Heart left ventricle (tissue), 16 donors: ENCODE data around the gene ZNF366. TPM values are rescaled to one million over a fixed set of nuclear protein-coding genes. Genes with fewer than 3 reads are reported as not detected.

Experiments used
- ATAC-seq, 4 donors: fragments of 200-7000 bp; cut with Tn5 transposase; one replicate each; pipeline ENCODE4 v1.9.1; 2020 to 2022; ENCODE audit warnings: moderate library complexity in 4 of 4, mild to moderate bottlenecking in 3 of 4, moderate number of reproducible peaks in 1 of 4
- DNase-seq, 5 donors: peaks; one replicate each; pipeline ENCODE4 v3.0.0-alpha.2; 2020
- H3K27ac ChIP-seq, 12 donors: fragments of 200-600 bp; sonication (generic) in 4 of 12; one replicate each; pipeline versions ENCODE4 v1.5.0 to v1.8.0; 2016 to 2022; ENCODE audit warnings: mild to moderate bottlenecking in 2 of 12
- H3K27me3 ChIP-seq, 9 donors: fragments of 200-600 bp; sonication (generic) in 2 of 9; one replicate each; pipeline versions ENCODE4 v1.5.1 to v1.8.0; 2016 to 2022; ENCODE audit warnings: mild to moderate bottlenecking in 3 of 9
- H3K36me3 ChIP-seq, 9 donors: fragments of 200-600 bp; sonication (generic) in 2 of 9; one replicate each; pipeline versions ENCODE4 v1.5.0 to v1.8.0; 2018 to 2022; ENCODE audit warnings: mild to moderate bottlenecking in 2 of 9
- H3K4me1 ChIP-seq, 12 donors: fragments of 200-600 bp; sonication (generic) in 4 of 12; one replicate each; pipeline versions ENCODE4 v1.5.0 to v1.8.0; 2016 to 2022; ENCODE audit warnings: mild to moderate bottlenecking in 3 of 12
- H3K4me3 ChIP-seq, 12 donors: fragments of 200-600 bp; sonication (generic) in 4 of 12; one replicate each; pipeline versions ENCODE4 v1.5.0 to v1.8.0; 2017 to 2022; ENCODE audit warnings: mild to moderate bottlenecking in 9 of 12, moderate library complexity in 4 of 12
- H3K9me3 ChIP-seq, 12 donors: fragments of 200-600 bp; sonication (generic) in 4 of 12; one replicate each; pipeline versions ENCODE4 v1.5.0 to v1.8.0; 2016 to 2022; ENCODE audit warnings: mild to moderate bottlenecking in 1 of 12
- CTCF ChIP-seq, 12 donors: fragments of 200-600 bp; sonication (generic) in 4 of 12; IDR thresholded peaks; one replicate each; pipeline versions ENCODE4 v1.5.0 to v1.8.0; 2018 to 2022; ENCODE audit warnings: antibody characterized with exemption in 12 of 12, mild to moderate bottlenecking in 5 of 12
- POLR2A ChIP-seq, 2 donors: fragments of 450-650 bp; IDR thresholded peaks; one replicate each; pipeline ENCODE4 v1.6.1; 2017; ENCODE audit warnings: antibody characterized with exemption in 2 of 2, mild to moderate bottlenecking in 2 of 2, moderate library complexity in 2 of 2
- WGBS, 4 donors: extraction: QIAGEN DNeasy Blood & Tissue Kit in 2 of 4; methylation state at CpG; one replicate each; pipeline versions ENCODE4 v1.1.5 to v1.1.7; 2013 to 2018; 5-methylcytosine and 5-hydroxymethylcytosine counted together
- intact Hi-C, 10 donors: fragments of 100-400 bp; cut with DNase I; formaldehyde crosslinking; loops; one replicate each; pipeline versions ENCODE4 v1.11.1 to v1.14.2; 2022
- polyA plus RNA-seq, 2 donors: library from polyadenylated mRNA; stranded (reverse); fragments of 200-250 nt; gene quantifications; one replicate each; pipeline ENCODE4 v1.2.3, GENCODE V29; 2013
- total RNA-seq, 9 donors: library from RNA; depleted of rRNA in 2 of 9; stranded (reverse); fragments of >200 nt in 2 of 9; fragmentation: NEBNext Ultra II Directional in 3 of 9; extraction: Animal tissue kit (Norgen Biotek cat#: 25700) in 3 of 9; gene quantifications; one replicate each; pipeline versions ENCODE4 v1.1.0 to v1.2.4, GENCODE V29; 2016 to 2023
- donor health status: ischemic (EF 13 %, LVEDD 7.1; RV severe dilation, severe dysfunction).
- donor health status: healthy with polysubstance abuse.
- donor health status: DM: no; HTN: yes; CAD: no.
- donor health status: DM: no; HTN: no; CAD: no.
- donor health status: ischemic (EF 25% LVEDD 6.9; RV normal size, moderate dysfunction).
- donor health status: ischemic (EF 25% LVEDD 5.7; RV mildly dilated, moderate dysfunction).
- donor health status: healthy.
- donor health status: DM: yes; HTN: yes; CAD: no.
- donor health status: ischemic (EF 35%, LVEDD 5.7; RV mildly dilated, moderate dysfunction).
- donor health status: nonischemic (EF 11% LVEDD 7.7; RV severe dilation, severe dysfunction).
- donor health status: DM: yes; HTN: yes; CAD: no.
- donor health status: PGD.
- donor health status: ischemic (EF 29% LVEDD 5.4; RV normal size, mild dysfunction).
- donor health status: nonischemic (EF 23%, LVEDD 6.1; RV moderate dilation, normal function).

The ZNF366 gene
- total and polyA plus RNA-seq, 11 donors, result 2.1 to 18.5 (median 5.5) TPM

- Histone ChIP-seq H3K9me3 (no peaks in the 10 kb centered on the region), H3K36me3 (no peaks in the 10 kb centered on the region), H3K4me1 (peaks cover 0 to 51% (median 6%) of the 10 kb centered on the region in 12 donors), H3K27me3 (no peaks in the 10 kb centered on the region), H3K4me3 (no peak overlapping the region), H3K27ac (no peak overlapping the region)
- ATAC-seq (no peak), DNase-seq (no peak)
- TF ChIP-seq POLR2A (IDR thresholded peaks at IDR 0.05) (no peak), CTCF (IDR thresholded peaks at IDR 0.05) (no peak)
- 90 to 96% (median 92%) methylated on average over 2 to 3 of the region's 3 CpGs for WGBS, 4 donors
- intact Hi-C loops, result no loop called here
These were observed 30.5 kb downstream of the ZNF366 start for GRCh38 chr5:72476721-72477120.

- Histone ChIP-seq H3K9me3 (no peaks in the 10 kb centered on the region), H3K4me3 (no peak overlapping the region), H3K36me3 (no peaks in the 10 kb centered on the region), H3K4me1 (peaks cover 0 to 56% (median 6%) of the 10 kb centered on the region in 12 donors), H3K27me3 (no peaks in the 10 kb centered on the region), H3K27ac (no peak overlapping the region)
- DNase-seq (no peak), ATAC-seq (no peak)
- WGBS, 4 donors, result 89 to 93% (median 92%) methylated on average over 2 of the region's 2 CpGs
- intact Hi-C loops, result no loop called here
- no peak for TF ChIP-seq CTCF (IDR thresholded peaks at IDR 0.05)
These were observed 30.9 kb downstream of the ZNF366 start for GRCh38 chr5:72476275-72476674.

GRCh38 chr5:72474516-72474915 lies 32.7 kb downstream of the ZNF366 start:
- no peaks in the 10 kb centered on the region for H3K36me3 ChIP-seq
- TF ChIP-seq POLR2A (IDR thresholded peaks at IDR 0.05), result no peak
- no peak for TF ChIP-seq CTCF (IDR thresholded peaks at IDR 0.05)
- ATAC-seq, result no peak
- intact Hi-C loops, result loop anchor here in 1 of 10 donors (5.0 kb wide), 1 partner anchor 33 kb away; the partner anchor contains the start of gene ZNF366
- H3K4me3 ChIP-seq, result no peak overlapping the region
- H3K9me3 ChIP-seq, result no peaks in the 10 kb centered on the region
- no peak overlapping the region for H3K27ac ChIP-seq
- peaks cover 0 to 58% (median 6%) of the 10 kb centered on the region in 12 donors for H3K4me1 ChIP-seq
- DNase-seq, result no peak
- H3K27me3 ChIP-seq, result no peaks in the 10 kb centered on the region

GRCh38 chr5:72474046-72474500 lies 33.1 kb downstream of the ZNF366 start:
- no peak overlapping the region for H3K4me3 ChIP-seq
- DNase-seq (no peak), ATAC-seq (no peak)
- intact Hi-C loops, result loop anchor here in 1 of 10 donors (5.0 kb wide), 1 partner anchor 33 kb away; the partner anchor contains the start of gene ZNF366
- H3K27me3 ChIP-seq, result no peaks in the 10 kb centered on the region
- peaks cover 0 to 61% (median 6%) of the 10 kb centered on the region in 12 donors for H3K4me1 ChIP-seq
- H3K9me3 ChIP-seq, result no peaks in the 10 kb centered on the region
- H3K27ac ChIP-seq, result no peak overlapping the region
- TF ChIP-seq CTCF (IDR thresholded peaks at IDR 0.05) (no peak), POLR2A (IDR thresholded peaks at IDR 0.05) (no peak)
- 68 to 81% (median 81%) methylated on average over 1 of the region's 1 CpG for WGBS, 4 donors
- no peaks in the 10 kb centered on the region for H3K36me3 ChIP-seq
